H9 (cell line): Measurements from ENCODE around the gene AKT3. TPM values are rescaled to one million over a fixed set of nuclear protein-coding genes. Genes with fewer than 3 reads are reported as not detected.

Experiments
- DNase-seq: peaks from one replicate; pipeline ENCODE4 v3.0.0-alpha.2; 2017
- H2AFZ ChIP-seq: one replicate; pipeline ENCODE4 v1.6.1; 2013; ENCODE audit warnings: mild to moderate bottlenecking, low read length, control low read depth, moderate library complexity
- H2AK5ac ChIP-seq: 2 replicates; pipeline ENCODE4 v1.6.1; 2013; ENCODE audit warnings: low read length, control low read depth, mixed read lengths; ENCODE audit not compliant: insufficient read length
- H2BK120ac ChIP-seq: one replicate; pipeline ENCODE4 v1.6.1; 2013; ENCODE audit warnings: low read depth, mild to moderate bottlenecking, low read length, control low read depth, inconsistent platforms; ENCODE audit not compliant: poor library complexity, severe bottlenecking
- H2BK12ac ChIP-seq: 2 replicates; pipeline ENCODE4 v1.6.1; 2013; ENCODE audit warnings: low read length, control low read depth, mixed read lengths, low read depth; ENCODE audit not compliant: insufficient read length
- H2BK15ac ChIP-seq: 2 replicates; pipeline ENCODE4 v1.6.1; 2013; ENCODE audit warnings: low read depth, low read length, control low read depth
- H2BK20ac ChIP-seq: one replicate; pipeline ENCODE4 v1.6.1; 2013; ENCODE audit warnings: low read depth, mild to moderate bottlenecking, low read length, control low read depth, inconsistent platforms; ENCODE audit not compliant: poor library complexity, severe bottlenecking
- H2BK5ac ChIP-seq: 2 replicates; pipeline ENCODE4 v1.6.1; 2013; ENCODE audit warnings: low read length, control low read depth, mixed read lengths; ENCODE audit not compliant: insufficient read length
- H3K14ac ChIP-seq: 2 replicates; pipeline ENCODE4 v1.6.1; 2013; ENCODE audit warnings: low read length, control low read depth; ENCODE audit not compliant: insufficient read depth
- H3K18ac ChIP-seq: 2 replicates; pipeline ENCODE4 v1.6.1; 2013; ENCODE audit warnings: low read depth, mild to moderate bottlenecking, mixed read lengths, low read length, control low read depth; ENCODE audit not compliant: insufficient read length
- H3K23ac ChIP-seq: 2 replicates; pipeline ENCODE4 v1.6.1; 2013; ENCODE audit warnings: low read length, control low read depth, mixed read lengths, low read depth; ENCODE audit not compliant: insufficient read length
- H3K23me2 ChIP-seq: 2 replicates; pipeline ENCODE4 v1.6.1; 2013; ENCODE audit warnings: low read depth, mild to moderate bottlenecking, mixed read lengths, low read length, control low read depth; ENCODE audit not compliant: insufficient read length, poor library complexity, severe bottlenecking
- H3K27ac ChIP-seq: 2 replicates; pipeline ENCODE4 v1.5.1; 2013; ENCODE audit warnings: low read length, control low read depth, mixed read lengths, low read depth; ENCODE audit not compliant: insufficient read length
- H3K27me3 ChIP-seq: 2 replicates; pipeline ENCODE4 v1.6.1; 2013; ENCODE audit warnings: low read length, control low read depth, inconsistent platforms; ENCODE audit not compliant: insufficient read depth
- H3K4ac ChIP-seq: 2 replicates; pipeline ENCODE4 v1.6.1; 2013; ENCODE audit warnings: low read depth, mild to moderate bottlenecking, control low read depth, inconsistent platforms, low read length, moderate library complexity
- H3K4me1 ChIP-seq: 2 replicates; pipeline ENCODE4 v1.6.1; 2013; ENCODE audit warnings: low read length, control low read depth, inconsistent platforms; ENCODE audit not compliant: insufficient read depth
- H3K4me2 ChIP-seq: 2 replicates; pipeline ENCODE4 v1.6.1; 2013; ENCODE audit warnings: low read length, control low read depth, mixed read lengths; ENCODE audit not compliant: insufficient read length, insufficient read depth
- H3K56ac ChIP-seq: 2 replicates; pipeline ENCODE4 v1.6.1; 2013; ENCODE audit warnings: low read depth, mild to moderate bottlenecking, mixed read lengths, low read length, control low read depth; ENCODE audit not compliant: insufficient read length
- H3K79me1 ChIP-seq: 2 replicates; pipeline ENCODE4 v1.6.1; 2013; ENCODE audit warnings: low read depth, mild to moderate bottlenecking, moderate library complexity, low read length, control low read depth, inconsistent platforms; ENCODE audit not compliant: insufficient read depth, poor library complexity, severe bottlenecking
- H3K79me2 ChIP-seq: 2 replicates; pipeline ENCODE4 v1.6.1; 2013; ENCODE audit warnings: low read length, control low read depth, inconsistent platforms; ENCODE audit not compliant: insufficient read depth
- H3K9ac ChIP-seq: 2 replicates; pipeline ENCODE4 v1.6.1; 2013; ENCODE audit warnings: low read length, control low read depth, mixed read lengths; ENCODE audit not compliant: insufficient read length; ENCODE audit errors: extremely low read depth
- H3K9me3 ChIP-seq: one replicate; pipeline ENCODE4 v1.6.1; 2013; ENCODE audit warnings: low read depth, low read length, inconsistent platforms; ENCODE audit not compliant: control insufficient read depth
- H3T11ph ChIP-seq: one replicate; pipeline ENCODE4 v1.6.1; 2013; ENCODE audit warnings: mild to moderate bottlenecking, low read length, control low read depth, inconsistent platforms
- H4K20me1 ChIP-seq: one replicate; pipeline ENCODE4 v1.6.1; 2013; ENCODE audit not compliant: control insufficient read depth, insufficient read length, insufficient read depth
- H4K5ac ChIP-seq: 2 replicates; pipeline ENCODE4 v1.6.1; 2013; ENCODE audit warnings: low read depth, mild to moderate bottlenecking, mixed read lengths, low read length, control low read depth; ENCODE audit not compliant: insufficient read length
- H4K8ac ChIP-seq: replicated peaks from 2 replicates; pipeline ENCODE4 v1.6.1; 2013; ENCODE audit warnings: low read length, control low read depth, mixed read lengths, low read depth; ENCODE audit not compliant: insufficient read length
- H4K91ac ChIP-seq: 2 replicates; pipeline ENCODE4 v1.6.1; 2013; ENCODE audit warnings: low read depth, mild to moderate bottlenecking, moderate library complexity, mixed read lengths, low read length, control low read depth; ENCODE audit not compliant: insufficient read length
- H3K27ac Mint-ChIP-seq, 3 experiments: 2 replicates in 2 of 3; 3 replicates in 1 of 3; pipeline ENCODE4 v1.8.0; 2020 to 2021; ENCODE audit warnings: mixed read lengths in 3 of 3, mild to moderate bottlenecking in 1 of 3, moderate library complexity in 1 of 3
- H3K27me3 Mint-ChIP-seq: 2 replicates; pipeline ENCODE4 v1.8.0; 2021; ENCODE audit warnings: low read depth, mild to moderate bottlenecking, moderate library complexity, mixed read lengths
- H3K36me3 Mint-ChIP-seq, 3 experiments: 2 replicates in 2 of 3; 3 replicates in 1 of 3; pipeline ENCODE4 v1.8.0; 2020 to 2021; ENCODE audit warnings: low read depth in 3 of 3, mixed read lengths in 3 of 3; ENCODE audit not compliant: insufficient read depth in 1 of 3
- H3K4me1 Mint-ChIP-seq, 2 experiments: 2 replicates each; pipeline ENCODE4 v1.8.0; 2020; ENCODE audit warnings: mixed read lengths in 2 of 2
- H3K4me3 Mint-ChIP-seq, 2 experiments: 2 replicates in 1 of 2; 3 replicates in 1 of 2; pipeline ENCODE4 v1.8.0; 2020 to 2021; ENCODE audit warnings: mild to moderate bottlenecking in 2 of 2, mixed read lengths in 2 of 2, moderate library complexity in 1 of 2
- H3K9me3 Mint-ChIP-seq, 2 experiments: 2 replicates in 1 of 2; 3 replicates in 1 of 2; pipeline ENCODE4 v1.8.0; 2020; ENCODE audit warnings: mild to moderate bottlenecking in 2 of 2, mixed read lengths in 2 of 2, moderate library complexity in 1 of 2
- CTCF ChIP-seq: fragments of 200-600 bp; sonication (generic); conservative IDR thresholded peaks from 3 replicates; pipeline ENCODE4 v1.8.0; 2021; ENCODE audit warnings: antibody characterized with exemption, mild to moderate bottlenecking
- WGBS: extraction: QIAGEN DNeasy Blood & Tissue Kit; methylation state at CpG from one replicate; pipeline ENCODE4 v1.1.7; 2013; ENCODE audit warnings: missing lambda C conversion rate, low lambda C conversion rate, mixed read lengths; ENCODE audit not compliant: insufficient read length; ENCODE audit errors: extremely low coverage; 5-methylcytosine and 5-hydroxymethylcytosine counted together
- total RNA-seq: library from RNA; stranded (reverse); gene quantifications from 2 replicates; pipeline ENCODE4 v1.2.1, GENCODE V29; 2021

Gene AKT3
- total RNA-seq, 1 experiment from 2014 or later = 27.8 TPM

GRCh38 chr1:243597383-243597782 lies 252.7 kb downstream of the AKT3 start:
- DNase-seq = no peak
- H2BK15ac ChIP-seq = no peak overlapping the region
- Mint-ChIP-seq H3K9me3 (peaks cover 7% of the 10 kb centered on the region in 2 experiments; a peak in 4 of 5 replicates), H3K27me3 (no peaks in the 10 kb centered on the region), H3K4me3 (no peak overlapping the region), H3K4me1 (no peaks in the 10 kb centered on the region), H3K36me3 (peaks cover 6 to 11% (median 8%) of the 10 kb centered on the region in 3 experiments), H3K27ac (peak overlapping the region in 1 of 3 experiments; percentile 53; a peak in 1 of 7 replicates)
- H3K9ac ChIP-seq = no peak overlapping the region
- no peak overlapping the region for H3T11ph ChIP-seq
- no peak overlapping the region for H3K4ac ChIP-seq
- no peak overlapping the region for H3K56ac ChIP-seq
- H2AFZ ChIP-seq = no peak overlapping the region
- no peak overlapping the region for H3K18ac ChIP-seq
- WGBS = no CpG with 5 or more reads among the region's 3 CpGs
- no peak for TF ChIP-seq CTCF
- no peaks in the 10 kb centered on the region for H3K27me3 ChIP-seq
- no peak overlapping the region for H3K27ac ChIP-seq
- no peaks in the 10 kb centered on the region for H3K79me2 ChIP-seq
- H4K5ac ChIP-seq = no peak overlapping the region
- no peak overlapping the region for H3K14ac ChIP-seq
- no peaks in the 10 kb centered on the region for H3K79me1 ChIP-seq
- H2BK12ac ChIP-seq = no peak overlapping the region
- no peak overlapping the region for H2BK5ac ChIP-seq
- no peak overlapping the region for H4K91ac ChIP-seq
- H4K8ac ChIP-seq = peak overlapping the region; percentile 77
- H4K20me1 ChIP-seq = no peaks in the 10 kb centered on the region
- H2AK5ac ChIP-seq = no peak overlapping the region
- H3K4me1 ChIP-seq = no peaks in the 10 kb centered on the region
- no peak overlapping the region for H2BK20ac ChIP-seq
- H3K23me2 ChIP-seq = no peaks in the 10 kb centered on the region
- H3K9me3 ChIP-seq = no peaks in the 10 kb centered on the region
- no peak overlapping the region for H3K23ac ChIP-seq
- no peak overlapping the region for H3K4me2 ChIP-seq
- no peak overlapping the region for H2BK120ac ChIP-seq
